Frontal cortex (tissue), 1 donor: ENCODE data around the gene HIBADH. TPM values are rescaled to one million over a fixed set of nuclear protein-coding genes. Genes with fewer than 3 reads are reported as not detected.

Experiments
- total RNA-seq: library from RNA; depleted of rRNA; stranded (reverse); fragments of >200 nt; gene quantifications from one replicate; pipeline ENCODE4 v1.2.3, GENCODE V29; 2014

HIBADH gene
- total RNA-seq, 1 donor from 2014 or later = 13.5 TPM

Other genes starting within 250 kb of the HIBADH start
- gene TAX1BP1, start 77.3 kb upstream of the HIBADH start, total RNA-seq = 76.6 TPM